Measurements from ENCODE around the gene ME3. TPM values are rescaled to one million over a fixed set of nuclear protein-coding genes. Genes with fewer than 3 reads are reported as not detected.
"Not testable (repeated sequence)": the region's sequence is repeated elsewhere in the genome, so short reads cannot be mapped to it uniquely, and the experiment has no call there.

Gene ME3
- polyA plus RNA-seq, 12 donors: 5.7 to 15.6 (median 8.1) TPM; not detected in 1

- DNase-seq: no peak
These were observed 48.7 kb downstream of the ME3 start for GRCh38 chr11:86623736-86624135.

GRCh38 chr11:86623041-86623621 lies 49.3 kb downstream of the ME3 start:
- no peak for DNase-seq

- no peak for DNase-seq
These were observed 50.6 kb downstream of the ME3 start for GRCh38 chr11:86621854-86622253.

GRCh38 chr11:86620891-86621521 lies 51.4 kb downstream of the ME3 start:
- peak; percentile 83 for DNase-seq

GRCh38 chr11:86619428-86619827 lies 53.0 kb downstream of the ME3 start:
- DNase-seq: not testable (repeated sequence)

GRCh38 chr11:86617502-86617901 lies 54.9 kb downstream of the ME3 start:
- peak; percentile 24 for DNase-seq

- DNase-seq: no peak
These were observed 56.9 kb downstream of the ME3 start for GRCh38 chr11:86615487-86615886.

GRCh38 chr11:86610559-86611341 lies 61.7 kb downstream of the ME3 start:
- no peak for DNase-seq

- DNase-seq: peak; percentile 87
These were observed 64.1 kb downstream of the ME3 start for GRCh38 chr11:86608251-86608799.

- DNase-seq: no peak
These were observed 65.5 kb downstream of the ME3 start for GRCh38 chr11:86606836-86607481.

GRCh38 chr11:86606270-86606835 lies 66.1 kb downstream of the ME3 start:
- DNase-seq: no peak

GRCh38 chr11:86596861-86597586 lies 75.4 kb downstream of the ME3 start:
- DNase-seq: peak; percentile 83

GRCh38 chr11:86595955-86596354 lies 76.5 kb downstream of the ME3 start:
- DNase-seq: no peak

GRCh38 chr11:86595451-86595850 lies 77.0 kb downstream of the ME3 start:
- DNase-seq: no peak

- DNase-seq: no peak
These were observed 77.7 kb downstream of the ME3 start for GRCh38 chr11:86594746-86595145.

- no peak for DNase-seq
These were observed 78.6 kb downstream of the ME3 start for GRCh38 chr11:86593833-86594232.

GRCh38 chr11:86592659-86593451 lies 79.6 kb downstream of the ME3 start:
- DNase-seq: no peak

- DNase-seq: no peak
These were observed 80.3 kb downstream of the ME3 start for GRCh38 chr11:86592047-86592591.

GRCh38 chr11:86591631-86592030 lies 80.8 kb downstream of the ME3 start:
- no peak for DNase-seq

Data from muscle of arm (tissue), 12 donors.